NCI-H82 (cell line): ENCODE measurements around the gene FTO.

Source experiments
- DNase-seq: peaks from one replicate; lab custom pipeline; 2025; lab: John Stamatoyannopoulos, UW

FTO gene

DNA sequence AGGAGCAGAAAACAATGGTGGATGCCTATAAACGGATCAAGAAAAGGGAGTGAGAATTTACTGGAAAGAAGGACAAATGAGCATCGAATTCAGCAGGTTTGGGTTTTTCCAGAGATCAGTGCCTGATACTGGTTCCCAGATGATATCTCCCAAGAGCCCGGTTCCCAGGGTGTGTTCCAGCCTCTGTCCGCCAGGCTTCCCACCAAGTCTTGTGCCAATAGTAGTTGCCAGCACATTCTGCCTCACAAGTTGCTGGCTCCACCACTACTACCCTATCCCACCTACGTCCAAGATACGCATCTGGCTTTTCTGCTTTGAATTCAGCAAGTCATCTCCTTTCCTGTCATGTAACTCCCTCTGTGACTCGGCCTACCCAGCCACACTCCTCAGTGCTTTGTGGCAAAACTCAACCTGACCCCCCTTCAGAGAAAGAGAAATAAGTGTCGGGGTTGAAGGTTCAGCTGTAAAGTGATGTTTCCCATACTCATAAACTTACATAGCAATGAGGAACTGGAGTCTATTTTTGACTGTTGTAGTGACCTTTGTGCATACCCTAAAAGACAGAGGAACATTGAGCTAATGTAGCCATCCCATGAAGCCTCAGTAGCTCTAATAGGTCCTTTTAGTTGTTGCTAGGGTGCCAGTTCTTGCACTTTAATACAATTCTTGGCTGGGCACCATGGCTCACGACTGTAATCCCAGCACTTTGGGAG is 305.7 kb downstream of the FTO start:
- DNase-seq: no peak

- DNase-seq: no peak
Measured at GRCh38 chr16:54015147-54015546, 311.2 kb downstream of the FTO start.

DNA sequence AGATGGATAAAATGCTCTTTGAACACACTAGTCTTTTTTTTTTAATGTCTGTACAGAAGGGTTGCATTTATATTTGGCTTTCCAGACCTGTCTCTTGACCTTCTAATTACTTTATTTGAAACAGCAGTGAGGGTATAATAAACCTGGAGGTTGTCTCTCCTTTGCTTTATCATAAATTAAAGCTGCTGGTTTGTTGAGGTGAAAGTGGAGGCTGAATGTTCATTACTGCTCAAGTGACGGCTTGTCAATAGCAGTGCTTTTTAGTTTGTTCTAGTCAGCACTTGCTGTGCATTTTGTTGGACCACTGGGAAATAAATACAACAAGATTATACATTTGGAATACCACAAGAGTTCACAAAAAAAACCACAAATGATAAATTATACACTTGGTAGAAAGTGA is 318.4 kb downstream of the FTO start:
- DNase-seq: no peak

- no peak for DNase-seq
Measured at GRCh38 chr16:54026456-54026855, 322.5 kb downstream of the FTO start.

- DNase-seq: no peak
Measured at GRCh38 chr16:54027062-54027461, 323.1 kb downstream of the FTO start.

DNA sequence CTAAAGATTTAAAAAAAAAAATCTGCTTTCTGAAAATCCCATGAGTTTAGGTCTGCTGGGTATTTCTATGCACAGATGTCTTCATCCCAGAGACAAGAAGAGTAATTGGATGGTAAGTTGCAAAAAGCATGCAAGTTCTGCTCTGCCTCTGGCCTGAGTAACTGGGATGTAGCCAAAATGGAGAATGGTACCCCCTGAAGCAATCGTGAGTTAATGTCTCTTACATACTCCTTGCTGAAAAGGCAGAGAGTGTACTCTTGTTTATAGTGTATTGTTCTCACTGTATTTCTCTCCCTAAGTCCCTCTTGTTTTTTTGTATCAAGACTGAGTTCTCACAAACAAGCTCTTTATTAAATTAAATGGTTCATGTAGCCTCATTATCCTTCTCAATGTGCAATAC is 323.6 kb downstream of the FTO start:
- DNase-seq: no peak

- DNase-seq: no peak
Measured at GRCh38 chr16:54027995-54028394, 324.0 kb downstream of the FTO start.

GRCh38 chr16:54030451-54030850 is 326.5 kb downstream of the FTO start:
- DNase-seq: no peak

GRCh38 chr16:54031107-54031760 is 327.3 kb downstream of the FTO start:
- no peak for DNase-seq

- no peak for DNase-seq
Measured at GRCh38 chr16:54033747-54034146, 329.8 kb downstream of the FTO start.

- no peak for DNase-seq
Measured at GRCh38 chr16:54034684-54035083, 330.7 kb downstream of the FTO start.

GRCh38 chr16:54040480-54040879 is 336.5 kb downstream of the FTO start:
- DNase-seq: no peak

DNA sequence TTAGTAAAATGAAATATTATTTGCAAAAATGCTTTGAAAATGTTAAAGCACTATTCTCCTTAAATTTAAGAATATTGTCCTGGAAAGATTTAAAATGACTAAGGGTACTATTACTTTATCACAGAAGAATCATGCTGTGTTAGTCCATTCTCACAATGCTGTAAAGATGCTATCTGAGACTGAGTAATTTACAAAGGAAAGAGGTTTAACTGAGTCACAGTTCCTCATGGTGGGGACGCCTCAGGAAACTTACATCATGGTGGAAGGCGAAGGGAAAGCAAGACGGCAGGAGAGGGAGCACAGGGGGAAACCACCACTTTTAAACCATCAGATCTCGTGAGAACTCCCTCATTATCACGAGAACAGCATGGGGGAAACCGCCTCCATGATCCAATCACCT is 337.0 kb downstream of the FTO start:
- no peak for DNase-seq

GRCh38 chr16:54048586-54049495 is 344.9 kb downstream of the FTO start:
- DNase-seq: no peak

GRCh38 chr16:54049591-54050458 is 345.9 kb downstream of the FTO start:
- no peak for DNase-seq

- no peak for DNase-seq
Measured at GRCh38 chr16:54050459-54051210, 346.7 kb downstream of the FTO start.

GRCh38 chr16:54051821-54052220 is 347.9 kb downstream of the FTO start:
- no peak for DNase-seq

DNA sequence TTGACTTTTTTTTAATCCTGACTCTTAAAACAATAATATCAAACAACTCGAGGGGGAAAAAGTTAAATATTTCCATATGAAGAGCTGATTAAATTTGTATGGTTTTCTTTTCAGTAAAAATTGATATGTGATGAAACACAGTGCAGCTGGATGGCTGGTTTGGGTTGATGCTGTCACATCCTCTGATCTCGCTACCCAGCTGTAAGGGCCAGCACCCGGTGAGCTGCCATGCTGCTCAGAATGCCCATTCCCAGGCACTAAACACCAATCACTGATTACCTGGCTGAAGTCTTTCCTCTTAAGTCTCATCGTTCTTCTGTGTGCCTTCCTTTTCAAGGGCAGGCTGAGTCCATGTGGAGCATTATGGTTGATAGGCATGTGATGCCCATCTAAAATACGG is 348.3 kb downstream of the FTO start:
- no peak for DNase-seq

DNA sequence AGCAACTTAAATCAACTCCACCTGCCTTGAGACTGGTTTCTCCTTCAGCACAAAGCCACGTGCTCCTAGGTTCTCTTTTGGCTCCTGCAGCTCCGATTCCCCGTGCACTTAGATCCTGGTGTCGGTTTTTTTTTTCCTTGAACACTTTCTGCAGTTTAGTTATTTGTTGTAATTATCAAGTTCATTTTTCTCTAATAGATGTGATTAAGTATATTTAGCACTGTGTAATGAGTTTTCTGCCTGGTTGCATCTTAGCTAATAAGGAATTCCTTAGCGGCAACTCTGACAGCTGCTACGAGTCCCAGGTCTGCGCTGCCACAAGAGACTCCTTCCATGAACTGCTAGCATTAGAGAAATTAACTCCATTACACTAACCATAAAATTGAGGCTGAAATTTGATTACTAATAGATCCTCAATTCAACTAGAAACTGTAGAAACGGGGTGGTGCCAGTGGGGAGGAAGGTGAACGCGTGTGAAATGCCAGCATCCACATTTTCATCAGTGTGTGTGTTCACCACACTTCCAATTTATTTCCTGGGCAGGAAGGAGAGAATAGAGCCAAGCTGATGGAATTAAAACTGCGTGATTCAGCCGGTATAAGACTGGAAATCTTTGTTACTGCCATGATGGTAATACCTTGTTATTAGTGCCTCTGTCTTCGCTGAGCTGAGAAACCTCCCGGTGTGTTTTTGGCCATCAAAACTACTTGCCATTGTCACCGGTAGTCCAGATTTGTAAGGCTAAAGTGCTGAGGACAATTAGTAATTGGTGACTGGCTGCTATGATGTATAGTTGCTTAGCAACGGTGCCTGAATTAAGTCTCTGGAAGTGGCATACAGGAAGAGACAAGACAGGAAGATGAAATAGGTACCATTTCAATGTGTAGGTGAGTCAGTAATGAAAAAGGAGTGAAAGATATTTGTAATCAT is 350.2 kb downstream of the FTO start:
- no peak for DNase-seq

- DNase-seq: no peak
Measured at GRCh38 chr16:54055191-54055590, 351.2 kb downstream of the FTO start.
